ENCODE data around the gene SPIN3.

GRCh38 chrX:56943264-56943663 lies 52.1 kb downstream of the SPIN3 start:
- TF ChIP-seq CTCF (IDR thresholded peaks at IDR 0.05; ENCODE audit: low read depth, low read length) (no peak), POLR2A (IDR thresholded peaks at IDR 0.05; ENCODE audit: extremely low read depth, insufficient read length) (no peak)

Data from NB4 (cell line).